IPS-20b (cell line): ENCODE results near the gene SFTPB.
"Not testable (repeated sequence)": the region's sequence is repeated elsewhere in the genome, so short reads cannot be mapped to it uniquely, and the experiment has no call there.

Experiments
- H3K27ac ChIP-seq: one replicate; pipeline ENCODE4 v1.5.1; 2013; ENCODE audit warnings: low read length
- H3K27me3 ChIP-seq: 2 replicates; pipeline ENCODE4 v1.6.1; 2013; ENCODE audit warnings: mild to moderate bottlenecking, low read length, inconsistent platforms; ENCODE audit not compliant: insufficient read depth
- H3K36me3 ChIP-seq: 2 replicates; pipeline ENCODE4 v1.6.1; 2013; ENCODE audit warnings: low read depth, mild to moderate bottlenecking, inconsistent platforms, low read length, moderate library complexity; ENCODE audit not compliant: insufficient read depth
- H3K4me1 ChIP-seq: 2 replicates; pipeline ENCODE4 v1.6.1; 2013; ENCODE audit warnings: mild to moderate bottlenecking, control low read depth, inconsistent platforms, low read length, moderate library complexity; ENCODE audit not compliant: insufficient read depth
- H3K4me3 ChIP-seq: 2 replicates; pipeline ENCODE4 v1.5.1; 2013; ENCODE audit warnings: mild to moderate bottlenecking, low read length, inconsistent platforms
- H3K9ac ChIP-seq: 2 replicates; pipeline ENCODE4 v1.6.1; 2013; ENCODE audit warnings: low read depth, mild to moderate bottlenecking, inconsistent platforms, low read length, moderate library complexity
- H3K9me3 ChIP-seq: 2 replicates; pipeline ENCODE4 v1.6.1; 2013; ENCODE audit warnings: mild to moderate bottlenecking, low read depth, low read length, inconsistent platforms; ENCODE audit not compliant: insufficient read depth

SFTPB gene

GRCh38 chr2:85670416-85670815, 2.4 kb upstream of the SFTPB start:
- not testable (repeated sequence) for H3K4me1 ChIP-seq, H3K4me3 ChIP-seq, H3K9ac ChIP-seq

GRCh38 chr2:85669549-85669948, 1.6 kb upstream of the SFTPB start:
- H3K27me3 ChIP-seq = no peaks in the 10 kb centered on the region
- H3K27ac ChIP-seq = no peak overlapping the region
- no peaks in the 10 kb centered on the region for H3K36me3 ChIP-seq
- H3K9ac ChIP-seq = no peak overlapping the region
- no peaks in the 10 kb centered on the region for H3K9me3 ChIP-seq
- no peak overlapping the region for H3K4me3 ChIP-seq
- no peaks in the 10 kb centered on the region for H3K4me1 ChIP-seq

More at GRCh38 chr2:85670416-85670815, 2.4 kb upstream of the SFTPB start:
- not testable (repeated sequence) for H3K27me3 ChIP-seq, H3K27ac ChIP-seq, H3K36me3 ChIP-seq, H3K9me3 ChIP-seq

- no peaks in the 10 kb centered on the region for H3K4me1 ChIP-seq
- H3K9me3 ChIP-seq = no peaks in the 10 kb centered on the region
- no peak overlapping the region for H3K27ac ChIP-seq
- H3K27me3 ChIP-seq = no peaks in the 10 kb centered on the region
- no peak overlapping the region for H3K4me3 ChIP-seq
- no peaks in the 10 kb centered on the region for H3K36me3 ChIP-seq
- H3K9ac ChIP-seq = no peak overlapping the region
These were observed 801 bp upstream of the SFTPB start for GRCh38 chr2:85668857-85669142.

GRCh38 chr2:85667561-85668008, 414 bp downstream of the SFTPB start:
- Histone ChIP-seq H3K27ac (no peak overlapping the region), H3K27me3 (no peaks in the 10 kb centered on the region), H3K9ac (no peak overlapping the region), H3K4me1 (no peaks in the 10 kb centered on the region), H3K36me3 (no peaks in the 10 kb centered on the region), H3K4me3 (no peak overlapping the region), H3K9me3 (no peaks in the 10 kb centered on the region)

GRCh38 chr2:85666435-85667316, 1.3 kb downstream of the SFTPB start:
- no peaks in the 10 kb centered on the region for H3K9me3 ChIP-seq
- H3K27me3 ChIP-seq = no peaks in the 10 kb centered on the region
- H3K36me3 ChIP-seq = no peaks in the 10 kb centered on the region
- no peak overlapping the region for H3K4me3 ChIP-seq
- no peaks in the 10 kb centered on the region for H3K4me1 ChIP-seq
- no peak overlapping the region for H3K27ac ChIP-seq
- no peak overlapping the region for H3K9ac ChIP-seq

- no peaks in the 10 kb centered on the region for H3K27me3 ChIP-seq
- no peak overlapping the region for H3K27ac ChIP-seq
- H3K9me3 ChIP-seq = no peaks in the 10 kb centered on the region
- H3K4me1 ChIP-seq = no peaks in the 10 kb centered on the region
- H3K4me3 ChIP-seq = no peak overlapping the region
- no peaks in the 10 kb centered on the region for H3K36me3 ChIP-seq
- H3K9ac ChIP-seq = no peak overlapping the region
These were observed 2.0 kb downstream of the SFTPB start for GRCh38 chr2:85666016-85666415.

GRCh38 chr2:85665264-85665937, 2.6 kb downstream of the SFTPB start:
- no peak overlapping the region for H3K4me3 ChIP-seq
- no peak overlapping the region for H3K9ac ChIP-seq
- H3K27ac ChIP-seq = no peak overlapping the region
- no peaks in the 10 kb centered on the region for H3K36me3 ChIP-seq
- no peaks in the 10 kb centered on the region for H3K4me1 ChIP-seq
- H3K27me3 ChIP-seq = no peaks in the 10 kb centered on the region
- no peaks in the 10 kb centered on the region for H3K9me3 ChIP-seq

GRCh38 chr2:85663594-85664565, 4.1 kb downstream of the SFTPB start:
- Histone ChIP-seq H3K27ac (no peak overlapping the region), H3K36me3 (peaks cover 3% of the 10 kb centered on the region; the same call in 1 of the 2 replicates), H3K9me3 (no peaks in the 10 kb centered on the region), H3K4me3 (no peak overlapping the region), H3K4me1 (no peaks in the 10 kb centered on the region), H3K9ac (no peak overlapping the region), H3K27me3 (no peaks in the 10 kb centered on the region)

- Histone ChIP-seq H3K9me3 (no peaks in the 10 kb centered on the region), H3K27ac (no peak overlapping the region), H3K4me1 (no peaks in the 10 kb centered on the region), H3K4me3 (no peak overlapping the region), H3K27me3 (no peaks in the 10 kb centered on the region), H3K36me3 (peaks cover 6% of the 10 kb centered on the region), H3K9ac (no peak overlapping the region)
These were observed 5.0 kb downstream of the SFTPB start for GRCh38 chr2:85662899-85663593.

GRCh38 chr2:85661139-85661858, 6.7 kb downstream of the SFTPB start:
- H3K4me1 ChIP-seq = no peaks in the 10 kb centered on the region
- no peak overlapping the region for H3K27ac ChIP-seq
- H3K36me3 ChIP-seq = peaks cover 6% of the 10 kb centered on the region
- H3K9me3 ChIP-seq = no peaks in the 10 kb centered on the region
- no peak overlapping the region for H3K9ac ChIP-seq
- H3K4me3 ChIP-seq = no peak overlapping the region
- no peaks in the 10 kb centered on the region for H3K27me3 ChIP-seq
